GM19324 (cell line): Measurements from ENCODE around the gene WWOX.

Source experiments
- ATAC-seq: cut with Tn5 transposase; IDR thresholded peaks from one replicate; pipeline ENCODE4 v1.9.1; 2021; ENCODE audit warnings: mild to moderate bottlenecking, moderate library complexity; ENCODE audit not compliant: unreplicated experiment, low FRiP score

Gene WWOX

GRCh38 chr16:78895681-78896080, 796.2 kb downstream of the WWOX start:
- ATAC-seq = no peak

- no peak for ATAC-seq
Observed at GRCh38 chr16:78896280-78896679, 796.8 kb downstream of the WWOX start.

- no peak for ATAC-seq
Observed at GRCh38 chr16:78897299-78897698, 797.8 kb downstream of the WWOX start.

- ATAC-seq = no peak
Observed at GRCh38 chr16:78900044-78900811, 800.8 kb downstream of the WWOX start.

GRCh38 chr16:78900966-78901365, 801.5 kb downstream of the WWOX start:
- no peak for ATAC-seq

- ATAC-seq = no peak
Observed at GRCh38 chr16:78902321-78902720, 802.9 kb downstream of the WWOX start.

GRCh38 chr16:78903237-78903636, 803.8 kb downstream of the WWOX start:
- ATAC-seq = no peak

GRCh38 chr16:78903843-78904242, 804.4 kb downstream of the WWOX start:
- no peak for ATAC-seq

GRCh38 chr16:78906135-78906534, 806.7 kb downstream of the WWOX start:
- no peak for ATAC-seq

GRCh38 chr16:78909226-78909625, 809.8 kb downstream of the WWOX start:
- no peak for ATAC-seq

- no peak for ATAC-seq
Observed at GRCh38 chr16:78915811-78916345, 816.4 kb downstream of the WWOX start.

- no peak for ATAC-seq
Observed at GRCh38 chr16:78916928-78917545, 817.6 kb downstream of the WWOX start.

GRCh38 chr16:78918805-78919305, 819.4 kb downstream of the WWOX start:
- ATAC-seq = no peak

GRCh38 chr16:78919852-78920251, 820.4 kb downstream of the WWOX start:
- no peak for ATAC-seq

GRCh38 chr16:78920621-78921020, 821.2 kb downstream of the WWOX start:
- no peak for ATAC-seq

- ATAC-seq = no peak
Observed at GRCh38 chr16:78925083-78925767, 825.8 kb downstream of the WWOX start.

GRCh38 chr16:78926723-78927210, 827.3 kb downstream of the WWOX start:
- no peak for ATAC-seq

- no peak for ATAC-seq
Observed at GRCh38 chr16:78927766-78928165, 828.3 kb downstream of the WWOX start.

- ATAC-seq = no peak
Observed at GRCh38 chr16:78929841-78930240, 830.4 kb downstream of the WWOX start.

GRCh38 chr16:78930561-78930960, 831.1 kb downstream of the WWOX start:
- no peak for ATAC-seq

- ATAC-seq = no peak
Observed at GRCh38 chr16:78931267-78931666, 831.8 kb downstream of the WWOX start.
